Mesendoderm (in vitro differentiated cells): ENCODE results near the gene RBM6.

Experiments
- DNase-seq: peaks from one replicate; pipeline ENCODE4 v3.0.0; 2013
- H2AK5ac ChIP-seq: 2 replicates; pipeline ENCODE4 v1.6.1; 2013; ENCODE audit warnings: low read length, inconsistent platforms
- H2BK120ac ChIP-seq: 2 replicates; pipeline ENCODE4 v1.6.1; 2013; ENCODE audit warnings: low read depth, mild to moderate bottlenecking, low read length, moderate library complexity, mixed read lengths
- H2BK15ac ChIP-seq: replicated peaks from 2 replicates; pipeline ENCODE4 v1.6.1; 2013; ENCODE audit warnings: low read depth, mild to moderate bottlenecking, moderate library complexity
- H2BK5ac ChIP-seq: 2 replicates; pipeline ENCODE4 v1.6.1; 2013; ENCODE audit warnings: low read length, inconsistent platforms
- H3K18ac ChIP-seq: 2 replicates; pipeline ENCODE4 v1.6.1; 2013; ENCODE audit warnings: mild to moderate bottlenecking, low read length, mixed read lengths
- H3K23ac ChIP-seq: one replicate; pipeline ENCODE4 v1.6.1; 2013; ENCODE audit warnings: low read length
- H3K27ac ChIP-seq: 2 replicates; pipeline ENCODE4 v1.5.1; 2013; ENCODE audit warnings: low read depth, mild to moderate bottlenecking, inconsistent platforms, low read length, moderate library complexity
- H3K27me3 ChIP-seq: 2 replicates; pipeline ENCODE4 v1.6.1; 2013; ENCODE audit warnings: low read length, control low read depth, mild to moderate bottlenecking, inconsistent platforms; ENCODE audit not compliant: insufficient read depth, poor library complexity
- H3K36me3 ChIP-seq: 2 replicates; pipeline ENCODE4 v1.6.1; 2013; ENCODE audit warnings: low read length, inconsistent platforms; ENCODE audit not compliant: control insufficient read depth, insufficient read depth
- H3K4ac ChIP-seq: one replicate; pipeline ENCODE4 v1.6.1; 2013; ENCODE audit warnings: low read depth, mild to moderate bottlenecking, low read length, moderate library complexity
- H3K4me1 ChIP-seq: 2 replicates; pipeline ENCODE4 v1.6.1; 2013; ENCODE audit warnings: low read depth, low read length, inconsistent platforms; ENCODE audit not compliant: control insufficient read depth
- H3K4me2 ChIP-seq: 2 replicates; pipeline ENCODE4 v1.6.1; 2013; ENCODE audit warnings: low read length
- H3K4me3 ChIP-seq: 2 replicates; pipeline ENCODE4 v1.5.1; 2013; ENCODE audit warnings: mild to moderate bottlenecking, low read length
- H3K56ac ChIP-seq: one replicate; pipeline ENCODE4 v1.6.1; 2013; ENCODE audit warnings: low read length
- H3K79me1 ChIP-seq: 2 replicates; pipeline ENCODE4 v1.6.1; 2013; ENCODE audit warnings: low read length, inconsistent platforms
- H3K79me2 ChIP-seq: 2 replicates; pipeline ENCODE4 v1.6.1; 2013; ENCODE audit warnings: mild to moderate bottlenecking, low read length; ENCODE audit not compliant: control insufficient read depth, insufficient read depth
- H3K9ac ChIP-seq: 2 replicates; pipeline ENCODE4 v1.6.1; 2013; ENCODE audit warnings: low read length, inconsistent platforms
- H4K5ac ChIP-seq: one replicate; pipeline ENCODE4 v1.6.1; 2013; ENCODE audit warnings: low read length
- H4K8ac ChIP-seq: one replicate; pipeline ENCODE4 v1.6.1; 2013; ENCODE audit warnings: low read depth, mild to moderate bottlenecking, control low read depth, low read length, moderate library complexity
- WGBS: extraction: QIAGEN DNeasy Blood & Tissue Kit; methylation state at CpG from one replicate; pipeline ENCODE4 v1.1.7; 2013; ENCODE audit warnings: low lambda C conversion rate, missing lambda C conversion rate; ENCODE audit not compliant: insufficient coverage; ENCODE audit errors: extremely low coverage; 5-methylcytosine and 5-hydroxymethylcytosine counted together

The RBM6 gene

GRCh38 chr3:50124052-50124799 lies 184.3 kb downstream of the RBM6 start:
- no peak overlapping the region for H3K4me2 ChIP-seq
- peaks cover 4% of the 10 kb centered on the region for H3K36me3 ChIP-seq
- H3K79me1 ChIP-seq: no peaks in the 10 kb centered on the region
- no peak for DNase-seq
- H3K4ac ChIP-seq: no peak overlapping the region
- H3K79me2 ChIP-seq: no peaks in the 10 kb centered on the region
- no peak overlapping the region for H3K23ac ChIP-seq
- no peak overlapping the region for H2BK5ac ChIP-seq
- no CpG with 5 or more reads among the region's 15 CpGs for WGBS
- no peak overlapping the region for H2AK5ac ChIP-seq
- no peak overlapping the region for H4K8ac ChIP-seq
- no peak overlapping the region for H3K56ac ChIP-seq
- no peak overlapping the region for H3K18ac ChIP-seq
- H3K27ac ChIP-seq: no peak overlapping the region
- no peak overlapping the region for H2BK120ac ChIP-seq
- H3K4me3 ChIP-seq: no peak overlapping the region
- H3K9ac ChIP-seq: no peak overlapping the region
- no peak overlapping the region for H2BK15ac ChIP-seq
- H4K5ac ChIP-seq: no peak overlapping the region
- H3K27me3 ChIP-seq: no peaks in the 10 kb centered on the region
- H3K4me1 ChIP-seq: peaks cover 14% of the 10 kb centered on the region

DNA sequence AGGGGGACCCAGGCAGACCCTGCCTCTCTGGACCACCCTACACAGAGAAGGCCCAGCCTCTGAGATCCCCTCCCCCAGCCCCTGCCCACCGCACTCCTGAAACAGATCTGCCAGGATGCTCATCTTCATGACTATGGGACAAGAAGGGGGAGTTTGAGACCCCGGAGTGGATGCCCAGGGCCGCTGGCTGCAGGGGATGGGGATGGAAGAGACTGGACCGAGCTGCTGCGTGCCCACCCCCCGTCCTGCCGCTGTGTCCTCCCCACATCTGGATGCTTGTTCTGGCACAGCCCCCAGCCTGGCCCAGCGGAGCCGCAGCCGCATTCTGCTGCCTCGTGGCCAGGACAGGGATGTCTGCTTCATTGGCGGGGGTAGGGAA lies 184.8 kb downstream of the RBM6 start:
- no peak overlapping the region for H3K27ac ChIP-seq
- no peak overlapping the region for H4K5ac ChIP-seq
- no peak overlapping the region for H2BK5ac ChIP-seq
- no peak overlapping the region for H3K18ac ChIP-seq
- H3K79me1 ChIP-seq: no peaks in the 10 kb centered on the region
- H3K27me3 ChIP-seq: no peaks in the 10 kb centered on the region
- no CpG with 5 or more reads among the region's 12 CpGs for WGBS
- no peaks in the 10 kb centered on the region for H3K79me2 ChIP-seq
- H3K36me3 ChIP-seq: peaks cover 4% of the 10 kb centered on the region
- H4K8ac ChIP-seq: no peak overlapping the region
- H3K4ac ChIP-seq: no peak overlapping the region
- no peak overlapping the region for H3K4me2 ChIP-seq
- H3K9ac ChIP-seq: no peak overlapping the region
- DNase-seq: no peak
- no peak overlapping the region for H2BK15ac ChIP-seq
- peaks cover 14% of the 10 kb centered on the region for H3K4me1 ChIP-seq
- H3K4me3 ChIP-seq: no peak overlapping the region
- H2BK120ac ChIP-seq: no peak overlapping the region
- no peak overlapping the region for H2AK5ac ChIP-seq
- H3K23ac ChIP-seq: no peak overlapping the region
- peak overlapping the region; percentile 17 for H3K56ac ChIP-seq

DNA sequence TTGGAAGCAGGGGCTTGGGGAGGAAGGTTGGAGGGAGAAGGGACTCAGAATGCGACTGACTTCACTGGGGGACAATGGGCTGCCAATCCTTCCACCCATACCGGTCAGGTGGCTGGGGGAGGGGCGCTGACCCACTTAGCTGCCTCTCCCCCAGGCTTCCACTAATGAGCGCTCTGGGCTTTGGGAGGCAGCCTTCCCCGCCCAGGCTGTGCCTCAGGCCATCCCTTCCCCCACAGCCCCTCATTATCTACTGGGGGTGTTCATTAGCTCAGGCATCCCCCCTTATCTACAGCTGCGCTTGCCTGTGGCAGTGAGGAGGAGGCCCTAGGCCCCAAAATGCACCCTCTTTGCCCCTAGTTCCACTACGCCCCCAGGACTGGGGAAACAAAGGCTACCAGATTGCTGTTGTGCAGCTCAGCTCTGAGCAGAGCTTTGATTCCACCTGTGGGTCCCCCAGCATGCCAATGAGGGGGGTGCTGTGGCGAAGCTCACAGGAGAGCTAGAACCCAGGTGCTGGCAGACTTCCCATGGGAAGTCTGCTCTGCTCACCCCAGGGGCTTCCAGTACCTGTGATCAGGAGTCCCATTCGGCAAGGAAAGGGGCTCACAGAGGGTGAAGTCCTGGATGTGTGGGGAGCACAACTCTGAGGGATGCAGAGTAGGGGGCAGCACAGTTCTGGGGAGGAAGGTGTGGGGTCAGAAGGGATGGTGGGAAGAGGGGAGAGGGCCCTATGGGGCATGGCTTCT lies 185.8 kb downstream of the RBM6 start:
- Histone ChIP-seq H3K79me2 (no peaks in the 10 kb centered on the region), H4K5ac (no peak overlapping the region), H3K9ac (peak overlapping the region; percentile 18), H3K4me1 (peaks cover 14% of the 10 kb centered on the region), H2BK120ac (no peak overlapping the region), H3K4me3 (no peak overlapping the region), H3K27ac (no peak overlapping the region), H2BK15ac (no peak overlapping the region), H3K27me3 (no peaks in the 10 kb centered on the region), H3K23ac (no peak overlapping the region), H3K36me3 (no peaks in the 10 kb centered on the region), H3K56ac (peak overlapping the region; percentile 80), H2BK5ac (peak overlapping the region; percentile 63), H3K18ac (peak overlapping the region; percentile 57), H2AK5ac (peak overlapping the region; percentile 97), H4K8ac (no peak overlapping the region), H3K4ac (peak overlapping the region; percentile 70), H3K4me2 (no peak overlapping the region), H3K79me1 (no peaks in the 10 kb centered on the region)
- DNase-seq: no peak
- no CpG with 5 or more reads among the region's 9 CpGs for WGBS

DNA sequence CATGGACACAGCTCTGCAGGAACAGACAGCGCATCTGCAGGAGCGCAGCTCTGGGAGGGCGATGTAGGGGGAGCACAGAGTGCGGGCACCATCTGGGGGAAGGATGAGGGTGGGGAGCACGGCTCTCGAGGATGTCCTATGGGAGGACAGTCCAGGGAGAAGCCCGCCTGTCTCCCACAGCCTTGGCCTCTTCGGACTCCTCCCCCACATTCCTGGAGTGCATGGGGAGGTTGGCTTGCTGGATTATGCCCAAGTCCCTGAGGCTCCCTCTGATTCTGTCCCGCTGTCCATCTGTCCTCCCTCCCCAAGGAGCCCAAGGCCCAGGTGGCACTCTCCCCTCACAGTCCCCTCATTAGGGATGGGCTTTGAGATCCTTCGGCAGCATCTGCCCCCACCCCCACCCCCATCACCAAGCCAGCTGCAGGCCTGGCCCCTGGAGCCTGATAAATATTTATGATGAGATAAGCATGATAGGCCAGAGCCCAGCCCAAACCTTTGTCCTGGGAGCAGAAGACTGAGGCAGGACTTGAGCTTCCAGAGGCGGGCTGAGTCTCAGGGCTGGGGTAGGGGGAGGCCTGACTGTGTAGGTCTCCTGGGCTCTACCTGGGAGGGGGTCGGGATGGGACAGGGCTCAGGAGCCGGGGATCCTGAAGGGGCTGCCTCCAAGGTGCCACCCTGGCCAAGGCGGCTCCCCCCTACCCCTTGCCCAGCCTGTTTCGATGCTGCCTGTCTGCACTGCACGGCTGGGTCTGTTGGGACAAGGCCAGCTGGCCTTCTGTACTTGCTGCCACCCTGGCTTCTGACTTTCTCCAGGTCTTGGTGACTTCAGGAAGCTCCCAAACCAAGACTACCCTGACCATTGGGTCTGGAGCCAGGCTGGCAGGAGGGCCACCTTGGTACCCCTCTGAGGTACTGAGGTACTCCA lies 186.6 kb downstream of the RBM6 start:
- Histone ChIP-seq H3K56ac (peak overlapping the region; percentile 82), H3K4me1 (peaks cover 14% of the 10 kb centered on the region), H3K79me1 (no peaks in the 10 kb centered on the region), H4K5ac (no peak overlapping the region), H3K9ac (peak overlapping the region; percentile 27), H3K18ac (peak overlapping the region; percentile 3), H3K36me3 (no peaks in the 10 kb centered on the region), H2AK5ac (peak overlapping the region; percentile 97), H3K4me3 (no peak overlapping the region), H4K8ac (no peak overlapping the region), H3K27me3 (no peaks in the 10 kb centered on the region), H2BK120ac (no peak overlapping the region), H2BK15ac (no peak overlapping the region), H3K4ac (no peak overlapping the region), H2BK5ac (peak overlapping the region; percentile 79), H3K27ac (no peak overlapping the region), H3K23ac (peak overlapping the region; percentile 38), H3K4me2 (no peak overlapping the region), H3K79me2 (no peaks in the 10 kb centered on the region)
- peak; percentile 73 for DNase-seq
- WGBS: no CpG with 5 or more reads among the region's 16 CpGs
